K562 (cell line): Measurements from ENCODE around the gene CRACR2B. TPM values are rescaled to one million over a fixed set of nuclear protein-coding genes. Genes with fewer than 3 reads are reported as not detected.

Experiments
- CTCFL ChIP-seq: IDR thresholded peaks from 2 replicates; pipeline ENCODE4 v1.6.1; 2011; ENCODE audit warnings: borderline replicate concordance, low read depth, mild to moderate bottlenecking, moderate library complexity, low read length; ENCODE audit not compliant: insufficient read depth, poor library complexity, severe bottlenecking
- DDX20 ChIP-seq: fragments of 450-650 bp; IDR thresholded peaks from 2 replicates; pipeline ENCODE4 v1.6.1; 2016; ENCODE audit warnings: missing genetic modification characterization, low read depth, mild to moderate bottlenecking, missing compliant biosample characterization, moderate library complexity
- EZH2 ChIP-seq: IDR thresholded peaks from 2 replicates; pipeline ENCODE4 v1.6.1; 2012; ENCODE audit warnings: low read depth, mild to moderate bottlenecking, inconsistent platforms, low read length, borderline replicate concordance
- HCFC1 ChIP-seq: IDR thresholded peaks from 2 replicates; pipeline ENCODE4 v1.6.1; 2012; ENCODE audit warnings: low read depth, low read length, improper control_type of control experiment
- HDAC1 ChIP-seq, 2 experiments: fragments of 450-650 bp; IDR thresholded peaks; 2 replicates each; pipeline ENCODE4 v1.6.1; 2016 to 2017; ENCODE audit warnings: inconsistent platforms in 1 of 2, mild to moderate bottlenecking in 1 of 2, moderate library complexity in 1 of 2
- HEY1 ChIP-seq: fragments of 250-450 bp; sonication (Bioruptor Pico); IDR thresholded peaks from 2 replicates; pipeline ENCODE4 v1.5.0; 2020; ENCODE audit warnings: mild to moderate bottlenecking, moderate library complexity, borderline replicate concordance
- HMGXB4 ChIP-seq: sonication (generic); formaldehyde crosslinking; IDR thresholded peaks from 2 replicates; pipeline ENCODE4 v1.8.1; 2023; ENCODE audit warnings: mild to moderate bottlenecking, missing genetic modification reagents
- LCOR ChIP-seq: sonication (generic); formaldehyde crosslinking; IDR thresholded peaks from 2 replicates; pipeline ENCODE4 v1.8.0; 2022; ENCODE audit warnings: mild to moderate bottlenecking, missing genetic modification reagents
- MIER1 ChIP-seq: fragments of 450-650 bp; IDR thresholded peaks from 2 replicates; pipeline ENCODE4 v1.6.1; 2016; ENCODE audit warnings: antibody characterized with exemption, mild to moderate bottlenecking, low read depth
- NONO ChIP-seq, 2 experiments: fragments of 200-400 bp in 1 of 2; fragments of 450-650 bp in 1 of 2; formaldehyde crosslinking in 1 of 2; IDR thresholded peaks; 2 replicates each; pipeline ENCODE4 v1.6.1; 2017; ENCODE audit warnings: low read depth in 2 of 2, mild to moderate bottlenecking in 2 of 2, moderate library complexity in 2 of 2, low read length in 1 of 2
- TEAD4 ChIP-seq, 2 experiments: sonication (generic) in 1 of 2; formaldehyde crosslinking in 1 of 2; IDR thresholded peaks; 2 replicates each; pipeline versions ENCODE4 v1.6.1 to v1.8.0; 2012 to 2022; ENCODE audit warnings: borderline replicate concordance in 1 of 2, inconsistent platforms in 1 of 2, low read length in 1 of 2, mild to moderate bottlenecking in 1 of 2, missing genetic modification reagents in 1 of 2
- ZC3H4 ChIP-seq: sonication (generic); formaldehyde crosslinking; IDR thresholded peaks from 2 replicates; pipeline ENCODE4 v1.9.0; 2021; ENCODE audit warnings: missing genetic modification reagents, borderline replicate concordance
- ZNF395 ChIP-seq: fragments of 200-800 bp; sonication (Bioruptor generic); IDR thresholded peaks from 2 replicates; pipeline ENCODE4 v1.6.1; 2017; ENCODE audit warnings: missing genetic modification characterization, missing compliant biosample characterization
- ZNF740 ChIP-seq, 3 experiments: fragments of 200-800 bp in 1 of 3; sonication (Bioruptor generic) in 1 of 3; sonication (generic) in 1 of 3; formaldehyde crosslinking in 1 of 3; IDR thresholded peaks; 2 replicates each; pipeline versions ENCODE4 v1.6.1 to v1.8.0; 2016 to 2022; ENCODE audit warnings: mild to moderate bottlenecking in 2 of 3, missing compliant biosample characterization in 2 of 3, missing genetic modification characterization in 2 of 3, missing genetic modification reagents in 1 of 3
- ZNF766 ChIP-seq: fragments of 200-800 bp; sonication (Bioruptor generic); conservative IDR thresholded peaks from 2 replicates; pipeline ENCODE4 v1.6.1; 2016; ENCODE audit warnings: missing genetic modification characterization, missing compliant biosample characterization
- polyA plus RNA-seq, 8 experiments: library from polyadenylated mRNA; depleted of rRNA in 4 of 8; stranded (reverse) in 5 of 8; unstranded in 3 of 8; fragments of >200 nt; fragmentation: Nextera tagmentation in 2 of 8; fragmentation: Illumina TruSeq in 1 of 8; extraction: Ambion mirVana in 2 of 8; extraction: Trizol in 1 of 8; gene quantifications; 2 replicates each; pipeline versions ENCODE4 v1.2.1 to v1.2.3, GENCODE V29; 2011 to 2014; ENCODE audit warnings: inconsistent platforms in 1 of 8, missing spikeins in 1 of 8
- total RNA-seq, 7 experiments: library from RNA; depleted of rRNA in 6 of 7; stranded (reverse); fragments of >200 nt in 6 of 7; fragmentation: Illumina TruSeq in 2 of 7; extraction: Trizol in 2 of 7; gene quantifications; 2 replicates each; pipeline versions ENCODE4 v1.2.1 to v1.2.3, GENCODE V29; 2011 to 2021; ENCODE audit warnings: low replicate concordance in 1 of 7

The CRACR2B gene
- total and polyA plus RNA-seq, 9 of the 15 experiments (the other 6 are each of a cell fraction or from before 2014, with no cell fraction given), result 0.10 to 51.0 (median 6.0) TPM

- TF ChIP-seq ZNF395 (CRISPR knock-in tag), result no peak
- TF ChIP-seq HCFC1, result no peak
- no peak for TF ChIP-seq ZNF740 (CRISPR knock-in tag; IDR thresholded peaks at IDR 0.05)
- TF ChIP-seq ZNF740 (tag; IDR thresholded peaks at IDR 0.05), result 0 out of 4 replicates have a peak, but pooled peaks of 1 of the 2 experiments have one; percentile 7
- peak; percentile 9 for TF ChIP-seq CTCFL
- TF ChIP-seq TEAD4 (IDR thresholded peaks at IDR 0.05; ENCODE audit: low read length), result no peak
- peak; percentile 14; the same call in 1 of the 2 replicates for TF ChIP-seq TEAD4 (CRISPR knock-in tag; IDR thresholded peaks at IDR 0.05; ENCODE audit: borderline replicate concordance)
- TF ChIP-seq HEY1 (CRISPR knock-in tag), result no peak
- TF ChIP-seq HDAC1 (IDR thresholded peaks at IDR 0.05), result 0 out of 4 replicates have a peak, but pooled peaks of 1 of the 2 experiments have one; percentile 33
- peak; percentile 9; the same call in 1 of the 2 replicates for TF ChIP-seq ZNF766
- 0 out of 2 replicates have a peak, but pooled peaks have one; percentile 26 for TF ChIP-seq MIER1
- no peak for TF ChIP-seq DDX20 (tag)
- TF ChIP-seq EZH2, result no peak
- 0 out of 2 replicates have a peak, but pooled peaks have one; percentile 36 for TF ChIP-seq LCOR (CRISPR knock-in tag)
- peak; percentile 72 to 77; a peak in 3 of 4 replicates for TF ChIP-seq NONO (IDR thresholded peaks at IDR 0.05; ENCODE audit: low read depth in 2 of 2, low read length in 1 of 2)
- TF ChIP-seq HMGXB4 (CRISPR knock-in tag), result no peak
- peak; percentile 32; the same call in 1 of the 2 replicates for TF ChIP-seq ZC3H4 (CRISPR knock-in tag)
Measured at GRCh38 chr11:810040-810567, 17.6 kb upstream of the CRACR2B start (continued).
